SU-DHL-6 (cell line): Measurements from ENCODE around the gene MDM1.

Source experiments
- H2AFZ ChIP-seq: fragments of 200-600 bp; sonication (generic); 2 replicates; pipeline ENCODE4 v1.6.1; 2014; ENCODE audit warnings: low read depth, mild to moderate bottlenecking, moderate library complexity, mixed read lengths, antibody characterized with exemption, low read length; ENCODE audit not compliant: severe bottlenecking
- H3F3A ChIP-seq: fragments of 200-600 bp; shearing (Covaris generic); 2 replicates; pipeline ENCODE4 v1.6.0; 2016; ENCODE audit warnings: antibody characterized with exemption, mild to moderate bottlenecking; ENCODE audit not compliant: insufficient read depth
- H3K27ac ChIP-seq: fragments of 200-600 bp; sonication (generic); 2 replicates; pipeline ENCODE4 v1.5.1; 2016; ENCODE audit warnings: low read depth, mild to moderate bottlenecking, low read length, moderate library complexity, mixed read lengths
- H3K27me3 ChIP-seq: fragments of 200-600 bp; sonication (generic), shearing (Covaris generic); 2 replicates; pipeline ENCODE4 v1.6.0; 2014; ENCODE audit warnings: mild to moderate bottlenecking, low read length
- H3K36me3 ChIP-seq: fragments of 200-600 bp; sonication (generic); 2 replicates; pipeline ENCODE4 v1.6.1; 2014; ENCODE audit warnings: mild to moderate bottlenecking, low read length, mixed read lengths
- H3K4me2 ChIP-seq: fragments of 300-600, 200-600 bp; shearing (Covaris generic), sonication (generic); 2 replicates; pipeline ENCODE4 v1.6.0; 2014; ENCODE audit warnings: low read length, low read depth, mild to moderate bottlenecking; ENCODE audit not compliant: poor library complexity, severe bottlenecking
- H3K4me3 ChIP-seq: fragments of 200-600 bp; sonication (generic); 2 replicates; pipeline ENCODE4 v1.5.1; 2014; ENCODE audit warnings: antibody characterized with exemption, low read length, mild to moderate bottlenecking, mixed read lengths; ENCODE audit not compliant: insufficient read depth, poor library complexity, severe bottlenecking
- H3K79me2 ChIP-seq: fragments of 200-600 bp; sonication (generic); 2 replicates; pipeline ENCODE4 v1.6.1; 2014; ENCODE audit warnings: mild to moderate bottlenecking, low read length, moderate library complexity; ENCODE audit not compliant: insufficient read depth
- H3K9ac ChIP-seq: fragments of 200-600 bp; sonication (generic); 2 replicates; pipeline ENCODE4 v1.7.0; 2014; ENCODE audit warnings: mild to moderate bottlenecking, low read length
- H3K9me2 ChIP-seq: fragments of 200-600 bp; sonication (generic); replicated peaks from 2 replicates; pipeline ENCODE4 v1.6.1; 2014; ENCODE audit warnings: low read length; ENCODE audit not compliant: insufficient read depth
- H3K9me3 ChIP-seq: fragments of 200-600 bp; sonication (generic); 2 replicates; pipeline ENCODE4 v1.6.1; 2014; ENCODE audit warnings: low read length, mixed read lengths; ENCODE audit not compliant: insufficient read depth
- H4K20me1 ChIP-seq: fragments of 200-600 bp; sonication (generic); 2 replicates; pipeline ENCODE4 v1.6.1; 2014; ENCODE audit warnings: low read depth, mild to moderate bottlenecking, antibody characterized with exemption, low read length, moderate library complexity, mixed read lengths
- EZH2phosphoT487 ChIP-seq: fragments of 200-600 bp; sonication (generic), shearing (Covaris generic); conservative IDR thresholded peaks from 2 replicates; pipeline ENCODE4 v1.6.1; 2018; ENCODE audit warnings: mild to moderate bottlenecking, antibody characterized with exemption, low read length, moderate library complexity, mixed read lengths
- TF ChIP-seq, protein P1 (sequence below): fragments of 200-600 bp; sonication (generic); IDR thresholded peaks from one replicate; pipeline ENCODE4 v1.5.1; 2017; ENCODE audit warnings: antibody characterized with exemption, mild to moderate bottlenecking, low read length, moderate library complexity; ENCODE audit not compliant: insufficient read depth, poor library complexity, severe bottlenecking

The MDM1 gene

DNA sequence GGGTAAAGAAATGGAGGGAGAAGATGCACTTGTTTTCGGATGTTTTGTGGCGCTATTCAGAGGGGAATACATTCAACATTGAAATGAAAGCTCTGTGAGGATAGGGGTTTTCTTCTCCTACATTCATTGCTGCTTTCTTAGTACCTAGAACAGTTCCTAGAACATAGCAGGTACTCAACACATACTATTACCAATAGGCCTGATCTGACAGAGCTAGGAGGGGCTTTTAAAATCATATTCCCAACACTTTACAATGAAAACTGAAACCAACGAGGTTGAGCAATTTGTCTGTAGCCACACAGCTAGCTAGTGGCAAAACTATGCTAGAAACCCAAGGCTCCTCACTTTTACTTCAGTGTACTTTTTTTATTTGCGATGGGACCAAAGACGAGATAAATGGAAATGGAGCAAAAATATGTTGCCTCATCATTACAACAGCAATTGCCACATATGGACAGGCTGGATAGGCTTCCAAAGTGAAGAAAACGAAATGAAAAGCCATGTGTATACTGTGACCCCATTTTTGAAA lies 55.7 kb downstream of the MDM1 start:
- Histone ChIP-seq H3K9ac (no peak overlapping the region), H3K4me3 (no peak overlapping the region), H4K20me1 (no peaks in the 10 kb centered on the region), H3K9me3 (no peaks in the 10 kb centered on the region), H3K36me3 (no peaks in the 10 kb centered on the region), H3K4me2 (no peak overlapping the region), H3F3A (no peaks in the 10 kb centered on the region), H2AFZ (no peak overlapping the region), H3K27ac (no peak overlapping the region), H3K27me3 (no peaks in the 10 kb centered on the region), H3K9me2 (no peaks in the 10 kb centered on the region), H3K79me2 (no peaks in the 10 kb centered on the region)
- no peak for TF ChIP-seq EZH2phosphoT487
- TF ChIP-seq, protein P1, sequence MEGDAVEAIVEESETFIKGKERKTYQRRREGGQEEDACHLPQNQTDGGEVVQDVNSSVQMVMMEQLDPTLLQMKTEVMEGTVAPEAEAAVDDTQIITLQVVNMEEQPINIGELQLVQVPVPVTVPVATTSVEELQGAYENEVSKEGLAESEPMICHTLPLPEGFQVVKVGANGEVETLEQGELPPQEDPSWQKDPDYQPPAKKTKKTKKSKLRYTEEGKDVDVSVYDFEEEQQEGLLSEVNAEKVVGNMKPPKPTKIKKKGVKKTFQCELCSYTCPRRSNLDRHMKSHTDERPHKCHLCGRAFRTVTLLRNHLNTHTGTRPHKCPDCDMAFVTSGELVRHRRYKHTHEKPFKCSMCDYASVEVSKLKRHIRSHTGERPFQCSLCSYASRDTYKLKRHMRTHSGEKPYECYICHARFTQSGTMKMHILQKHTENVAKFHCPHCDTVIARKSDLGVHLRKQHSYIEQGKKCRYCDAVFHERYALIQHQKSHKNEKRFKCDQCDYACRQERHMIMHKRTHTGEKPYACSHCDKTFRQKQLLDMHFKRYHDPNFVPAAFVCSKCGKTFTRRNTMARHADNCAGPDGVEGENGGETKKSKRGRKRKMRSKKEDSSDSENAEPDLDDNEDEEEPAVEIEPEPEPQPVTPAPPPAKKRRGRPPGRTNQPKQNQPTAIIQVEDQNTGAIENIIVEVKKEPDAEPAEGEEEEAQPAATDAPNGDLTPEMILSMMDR: no peak

- Histone ChIP-seq H3K36me3 (no peaks in the 10 kb centered on the region), H3K9me2 (no peaks in the 10 kb centered on the region), H3K27ac (no peak overlapping the region), H2AFZ (no peak overlapping the region), H3K4me2 (no peak overlapping the region), H3K4me3 (no peak overlapping the region), H3K27me3 (no peaks in the 10 kb centered on the region), H4K20me1 (no peaks in the 10 kb centered on the region), H3F3A (no peaks in the 10 kb centered on the region), H3K79me2 (no peaks in the 10 kb centered on the region), H3K9ac (no peak overlapping the region), H3K9me3 (no peaks in the 10 kb centered on the region)
- TF ChIP-seq, protein P1: no peak
- TF ChIP-seq EZH2phosphoT487: no peak
Measured at GRCh38 chr12:68272732-68273131, 59.4 kb downstream of the MDM1 start.

GRCh38 chr12:68271346-68271745 lies 60.8 kb downstream of the MDM1 start:
- Histone ChIP-seq H4K20me1 (no peaks in the 10 kb centered on the region), H3K4me3 (no peak overlapping the region), H3F3A (no peaks in the 10 kb centered on the region), H3K9ac (no peak overlapping the region), H3K9me3 (no peaks in the 10 kb centered on the region), H3K27me3 (no peaks in the 10 kb centered on the region), H3K4me2 (no peak overlapping the region), H3K9me2 (no peaks in the 10 kb centered on the region), H3K36me3 (no peaks in the 10 kb centered on the region), H2AFZ (no peak overlapping the region), H3K79me2 (no peaks in the 10 kb centered on the region), H3K27ac (no peak overlapping the region)
- TF ChIP-seq, protein P1: no peak
- TF ChIP-seq EZH2phosphoT487: no peak
